K562 (cell line): ENCODE data around the gene TRIM69. TPM values are rescaled to one million over a fixed set of nuclear protein-coding genes. Genes with fewer than 3 reads are reported as not detected.

Experiments
- ATF7 ChIP-seq: fragments of 450-650 bp; IDR thresholded peaks from 2 replicates; pipeline ENCODE4 v1.7.1; 2014; ENCODE audit warnings: mild to moderate bottlenecking, moderate library complexity
- CHD4 ChIP-seq: fragments of 200-600 bp; sonication (generic); IDR thresholded peaks from 3 replicates; pipeline ENCODE4 v1.6.1; 2012; ENCODE audit warnings: low read depth, mild to moderate bottlenecking, mixed read lengths, low read length, inconsistent platforms; ENCODE audit not compliant: insufficient read depth, insufficient replicate concordance, poor library complexity, severe bottlenecking
- FOXM1 ChIP-seq, 2 experiments: fragments of 450-650 bp in 1 of 2; sonication (generic) in 1 of 2; formaldehyde crosslinking in 1 of 2; IDR thresholded peaks; 2 replicates each; pipeline versions ENCODE4 v1.6.1 to v1.9.0; 2017 to 2022; ENCODE audit warnings: low read depth in 2 of 2, mild to moderate bottlenecking in 2 of 2, missing genetic modification reagents in 1 of 2, moderate library complexity in 1 of 2
- GATAD2B ChIP-seq: fragments of 450-650 bp; IDR thresholded peaks from 2 replicates; pipeline ENCODE4 v1.6.1; 2017; ENCODE audit warnings: mild to moderate bottlenecking, borderline replicate concordance
- IRF1 ChIP-seq: sonication (generic); formaldehyde crosslinking; IDR thresholded peaks from 2 replicates; pipeline ENCODE4 v1.8.0; 2022; ENCODE audit warnings: missing genetic modification reagents, mild to moderate bottlenecking, borderline replicate concordance
- JUND ChIP-seq, 2 experiments: IDR thresholded peaks; 2 replicates in 1 of 2; 3 replicates in 1 of 2; pipeline ENCODE4 v1.6.1; 2011; ENCODE audit warnings: borderline replicate concordance in 2 of 2, low read depth in 2 of 2, low read length in 2 of 2, improper control_type of control experiment in 1 of 2, missing biosample characterization in 1 of 2, missing genetic modification characterization in 1 of 2, missing genetic modification reagents in 1 of 2
- KDM4B ChIP-seq, 2 experiments: fragments of 450-650 bp in 1 of 2; sonication (generic) in 1 of 2; IDR thresholded peaks; 2 replicates each; pipeline ENCODE4 v1.6.1; 2016 to 2017; ENCODE audit warnings: borderline replicate concordance in 2 of 2, antibody characterized with exemption in 1 of 2, low read depth in 1 of 2, mild to moderate bottlenecking in 1 of 2
- MYC ChIP-seq, 2 experiments: fragments of 250-450 bp in 1 of 2; sonication (Bioruptor Pico) in 1 of 2; IDR thresholded peaks; 2 replicates each; pipeline versions ENCODE4 v1.5.1 to v1.6.1; 2012 to 2021; ENCODE audit warnings: low read depth in 2 of 2, borderline replicate concordance in 1 of 2, improper control_type of control experiment in 1 of 2, low read length in 1 of 2, mild to moderate bottlenecking in 1 of 2, moderate library complexity in 1 of 2
- RBM17 ChIP-seq: fragments of 200-400 bp; formaldehyde crosslinking; IDR thresholded peaks from 2 replicates; pipeline ENCODE4 v1.6.1; 2017; ENCODE audit warnings: low read depth, mild to moderate bottlenecking, low read length, borderline replicate concordance
- SNRNP70 ChIP-seq: fragments of 200-400 bp; formaldehyde crosslinking; optimal IDR thresholded peaks from 2 replicates; pipeline ENCODE3; 2017; ENCODE audit warnings: low read depth, low read length
- SRF ChIP-seq, 2 experiments: fragments of 250-450, 450-650 bp in 1 of 2; sonication (Bioruptor Pico) in 1 of 2; sonication (generic) in 1 of 2; formaldehyde crosslinking; IDR thresholded peaks; 2 replicates each; pipeline versions ENCODE4 v1.5.0 to v1.5.1; 2020 to 2022; ENCODE audit warnings: mild to moderate bottlenecking in 1 of 2, missing genetic modification reagents in 1 of 2
- TCF7L2 ChIP-seq: fragments of 150-350 bp; IDR thresholded peaks from 2 replicates; pipeline ENCODE4 v1.6.1; 2016; ENCODE audit warnings: low read depth, mild to moderate bottlenecking, low read length, moderate library complexity
- THRAP3 ChIP-seq: fragments of 450-650 bp; IDR thresholded peaks from 2 replicates; pipeline ENCODE4 v1.6.1; 2016; ENCODE audit warnings: mild to moderate bottlenecking, inconsistent platforms, borderline replicate concordance
- ZBTB17 ChIP-seq: fragments of 450-650 bp; formaldehyde crosslinking; IDR thresholded peaks from 2 replicates; pipeline ENCODE4 v1.4.0; 2020; ENCODE audit warnings: mild to moderate bottlenecking
- ZKSCAN3 ChIP-seq: fragments of 250-450 bp; sonication (Bioruptor Pico); IDR thresholded peaks from 2 replicates; pipeline ENCODE4 v1.4.0; 2020
- ZNF121 ChIP-seq: sonication (generic); formaldehyde crosslinking; conservative IDR thresholded peaks from 2 replicates; pipeline ENCODE4 v1.8.0; 2022; ENCODE audit warnings: missing genetic modification reagents
- ZNF23 ChIP-seq: fragments of 250-450 bp; sonication (Bioruptor Pico); IDR thresholded peaks from 2 replicates; pipeline ENCODE4 v1.4.0; 2020; ENCODE audit warnings: mild to moderate bottlenecking
- ZNF511 ChIP-seq: sonication (generic); formaldehyde crosslinking; IDR thresholded peaks from 2 replicates; pipeline ENCODE4 v1.8.0; 2022; ENCODE audit warnings: mild to moderate bottlenecking, missing genetic modification reagents
- polyA plus RNA-seq, 8 experiments: library from polyadenylated mRNA; depleted of rRNA in 4 of 8; stranded (reverse) in 5 of 8; unstranded in 3 of 8; fragments of >200 nt; fragmentation: Nextera tagmentation in 2 of 8; fragmentation: Illumina TruSeq in 1 of 8; extraction: Ambion mirVana in 2 of 8; extraction: Trizol in 1 of 8; gene quantifications; 2 replicates each; pipeline versions ENCODE4 v1.2.1 to v1.2.3, GENCODE V29; 2011 to 2014; ENCODE audit warnings: inconsistent platforms in 1 of 8, missing spikeins in 1 of 8
- total RNA-seq, 7 experiments: library from RNA; depleted of rRNA in 6 of 7; stranded (reverse); fragments of >200 nt in 6 of 7; fragmentation: Illumina TruSeq in 2 of 7; extraction: Trizol in 2 of 7; gene quantifications; 2 replicates each; pipeline versions ENCODE4 v1.2.1 to v1.2.3, GENCODE V29; 2011 to 2021; ENCODE audit warnings: low replicate concordance in 1 of 7
- TF ChIP-seq, protein P1 (sequence below): IDR thresholded peaks from 3 replicates; pipeline ENCODE4 v1.6.1; 2011; ENCODE audit warnings: borderline replicate concordance, mild to moderate bottlenecking; ENCODE audit not compliant: insufficient read length, insufficient read depth
- TF ChIP-seq, protein P2 (sequence below): fragments of 450-650 bp; conservative IDR thresholded peaks from 2 replicates; pipeline ENCODE4 v1.6.1; 2016; ENCODE audit warnings: missing genetic modification characterization, low read depth, mild to moderate bottlenecking, missing compliant biosample characterization, moderate library complexity

The TRIM69 gene
- total and polyA plus RNA-seq, 9 of the 15 experiments (the other 6 are each of a cell fraction or from before 2014, with no cell fraction given), result 1.0 to 4.3 (median 2.3) TPM

- TF ChIP-seq SRF (CRISPR knock-in tag; IDR thresholded peaks at IDR 0.05) (peak in 1 of 2 experiments; percentile 15; a peak in 1 of 4 replicates), SNRNP70 (no peak), ZBTB17 (CRISPR knock-in tag) (no peak), CHD4 (no peak), IRF1 (0 out of 2 replicates have a peak, but pooled peaks have one; percentile 42), JUND (IDR thresholded peaks at IDR 0.05; ENCODE audit: borderline replicate concordance, low read depth, low read length) (peak; percentile 13; the same call in 1 of the 2 replicates), JUND (tag; IDR thresholded peaks at IDR 0.05; ENCODE audit: borderline replicate concordance, low read depth, low read length) (no peak; the same call in 2 of the 3 replicates), TCF7L2 (no peak), MYC (IDR thresholded peaks at IDR 0.05; ENCODE audit: low read depth, low read length) (0 out of 2 replicates have a peak, but pooled peaks have one; percentile 0), MYC (CRISPR knock-in tag; IDR thresholded peaks at IDR 0.05; ENCODE audit: borderline replicate concordance, low read depth) (no peak), ZNF511 (CRISPR knock-in tag) (no peak), GATAD2B (no peak), ZKSCAN3 (CRISPR knock-in tag) (no peak), THRAP3 (no peak), RBM17 (no peak), ATF7 (no peak; the same call in 1 of the 2 replicates), ZNF121 (CRISPR knock-in tag) (peak; percentile 81), ZNF23 (CRISPR knock-in tag) (no peak), FOXM1 (IDR thresholded peaks at IDR 0.05; ENCODE audit: low read depth) (no peak), FOXM1 (CRISPR knock-in tag; IDR thresholded peaks at IDR 0.05; ENCODE audit: low read depth) (no peak), KDM4B (IDR thresholded peaks at IDR 0.05; ENCODE audit: borderline replicate concordance in 2 of 2, low read depth in 1 of 2) (no peak)
- TF ChIP-seq, protein P1, sequence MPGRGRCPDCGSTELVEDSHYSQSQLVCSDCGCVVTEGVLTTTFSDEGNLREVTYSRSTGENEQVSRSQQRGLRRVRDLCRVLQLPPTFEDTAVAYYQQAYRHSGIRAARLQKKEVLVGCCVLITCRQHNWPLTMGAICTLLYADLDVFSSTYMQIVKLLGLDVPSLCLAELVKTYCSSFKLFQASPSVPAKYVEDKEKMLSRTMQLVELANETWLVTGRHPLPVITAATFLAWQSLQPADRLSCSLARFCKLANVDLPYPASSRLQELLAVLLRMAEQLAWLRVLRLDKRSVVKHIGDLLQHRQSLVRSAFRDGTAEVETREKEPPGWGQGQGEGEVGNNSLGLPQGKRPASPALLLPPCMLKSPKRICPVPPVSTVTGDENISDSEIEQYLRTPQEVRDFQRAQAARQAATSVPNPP, result no peak
- TF ChIP-seq, protein P2, sequence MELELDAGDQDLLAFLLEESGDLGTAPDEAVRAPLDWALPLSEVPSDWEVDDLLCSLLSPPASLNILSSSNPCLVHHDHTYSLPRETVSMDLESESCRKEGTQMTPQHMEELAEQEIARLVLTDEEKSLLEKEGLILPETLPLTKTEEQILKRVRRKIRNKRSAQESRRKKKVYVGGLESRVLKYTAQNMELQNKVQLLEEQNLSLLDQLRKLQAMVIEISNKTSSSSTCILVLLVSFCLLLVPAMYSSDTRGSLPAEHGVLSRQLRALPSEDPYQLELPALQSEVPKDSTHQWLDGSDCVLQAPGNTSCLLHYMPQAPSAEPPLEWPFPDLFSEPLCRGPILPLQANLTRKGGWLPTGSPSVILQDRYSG (tag), result no peak
These were observed 23.9 kb upstream of the TRIM69 start (continued) for GRCh38 chr15:44712346-44713005.
